Stomach (tissue), 9 donors: ENCODE measurements around the gene GALR3. TPM values are rescaled to one million over a fixed set of nuclear protein-coding genes. Genes with fewer than 3 reads are reported as not detected.

Experiments used
- DNase-seq, 2 donors: peaks; one replicate each; pipeline versions ENCODE4 v3.0.0 to v3.0.0-alpha.2; 2013 to 2019
- H3K27ac ChIP-seq, 5 donors: fragments of 200-600 bp in 4 of 5; sonication (generic) in 4 of 5; one replicate each; pipeline ENCODE4 v1.5.1; 2013 to 2019; ENCODE audit warnings: mild to moderate bottlenecking in 1 of 5, moderate library complexity in 1 of 5
- H3K27me3 ChIP-seq, 3 donors: fragments of 200-600 bp; sonication (generic); one replicate each; pipeline ENCODE4 v1.5.1; 2017 to 2019; ENCODE audit warnings: mixed run types in 1 of 3
- H3K36me3 ChIP-seq, 4 donors: fragments of 200-600 bp; sonication (generic); 1 replicate in 3 of 4; 2 replicates in 1 of 4; pipeline ENCODE4 v1.5.1; 2016 to 2019
- H3K4me1 ChIP-seq, 4 donors: fragments of 200-600 bp; sonication (generic); one replicate each; pipeline ENCODE4 v1.5.1; 2016 to 2019
- H3K4me3 ChIP-seq, 4 donors: fragments of 200-600 bp; sonication (generic) in 3 of 4; one replicate each; pipeline ENCODE4 v1.5.1; 2016 to 2019; ENCODE audit warnings: mild to moderate bottlenecking in 1 of 4
- H3K9me3 ChIP-seq, 4 donors: fragments of 200-600 bp; sonication (generic); one replicate each; pipeline ENCODE4 v1.5.1; 2016 to 2019
- EP300 ChIP-seq: sonication (generic); formaldehyde crosslinking; IDR thresholded peaks from one replicate; pipeline ENCODE4 v1.6.1; 2017; ENCODE audit warnings: antibody characterized with exemption
- POLR2A ChIP-seq, 4 donors: fragments of 450-650 bp; IDR thresholded peaks; one replicate each; pipeline ENCODE4 v1.6.1; 2016; ENCODE audit warnings: antibody characterized with exemption in 4 of 4, control low read depth in 2 of 4, mild to moderate bottlenecking in 1 of 4, moderate library complexity in 1 of 4
- POLR2AphosphoS5 ChIP-seq, 3 donors: sonication (generic); formaldehyde crosslinking; IDR thresholded peaks; one replicate each; pipeline ENCODE4 v1.6.1; 2016; ENCODE audit warnings: antibody characterized with exemption in 3 of 3
- WGBS, 5 donors: extraction: QIAGEN DNeasy Blood & Tissue Kit in 3 of 5; methylation state at CpG; one replicate each; pipeline versions ENCODE4 v1.1.5 to v1.1.7; 2013 to 2018; 5-methylcytosine and 5-hydroxymethylcytosine counted together
- intact Hi-C: fragments of 100-400 bp; cut with DNase I; formaldehyde crosslinking; loops from one replicate; pipeline ENCODE4 v1.15.1; 2023; ENCODE audit warnings: low total_unique reads
- polyA plus RNA-seq, 3 donors: library from polyadenylated mRNA; stranded (reverse); fragments of 200-250 nt; gene quantifications; one replicate each; pipeline ENCODE4 v1.2.3, GENCODE V29; 2013
- total RNA-seq, 5 donors: library from RNA; depleted of rRNA; stranded (reverse); fragments of >200 nt; gene quantifications; one replicate each; pipeline versions ENCODE4 v1.1.0 to v1.2.3, GENCODE V29; 2014 to 2016
- TF ChIP-seq, protein P1 (sequence below), 7 experiments: fragments of 450-650 bp in 4 of 7; fragments of 200-600 bp in 3 of 7; sonication (generic) in 3 of 7; IDR thresholded peaks; one replicate each; pipeline ENCODE4 v1.5.1; 2016 to 2019; ENCODE audit warnings: antibody characterized with exemption in 7 of 7, control low read depth in 2 of 7, mild to moderate bottlenecking in 1 of 7
- donor health status: healthy with polysubstance abuse.
- donor health status: Bipolar disorder and iron deficiency.
- donor health status: healthy.

Gene GALR3
- total and polyA plus RNA-seq, 8 donors = not detected

DNA sequence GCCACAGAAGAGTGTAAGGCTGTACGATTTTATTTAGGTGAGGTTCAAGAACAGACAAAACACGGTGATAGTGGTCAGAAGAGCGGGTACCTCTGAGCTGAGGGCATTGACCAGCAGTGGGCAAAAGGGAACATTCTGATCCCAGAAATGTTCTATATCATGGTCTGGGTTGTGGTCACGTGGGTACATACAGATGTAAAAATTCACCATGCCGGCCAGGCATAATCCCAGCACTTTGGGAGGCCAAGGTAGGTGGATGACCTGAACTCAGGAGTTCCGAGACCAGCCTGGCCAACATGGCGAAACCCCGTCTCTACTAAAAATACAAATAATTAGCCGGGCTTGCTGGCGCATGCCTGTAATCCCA lies 46.6 kb upstream of the GALR3 start:
- no peak for DNase-seq
- Histone ChIP-seq H3K36me3 (peaks cover 25 to 39% (median 37%) of the 10 kb centered on the region in 4 donors), H3K4me3 (no peak overlapping the region), H3K9me3 (no peaks in the 10 kb centered on the region), H3K27ac (peak overlapping the region; percentile 2 to 75 (median 70)), H3K27me3 (no peaks in the 10 kb centered on the region), H3K4me1 (peaks cover 10 to 20% (median 15%) of the 10 kb centered on the region in 4 donors)
- 69 to 81% (median 74%) methylated on average over 10 of the region's 10 CpGs for WGBS, 5 donors
- intact Hi-C loops = no loop called here
- TF ChIP-seq, protein P1, sequence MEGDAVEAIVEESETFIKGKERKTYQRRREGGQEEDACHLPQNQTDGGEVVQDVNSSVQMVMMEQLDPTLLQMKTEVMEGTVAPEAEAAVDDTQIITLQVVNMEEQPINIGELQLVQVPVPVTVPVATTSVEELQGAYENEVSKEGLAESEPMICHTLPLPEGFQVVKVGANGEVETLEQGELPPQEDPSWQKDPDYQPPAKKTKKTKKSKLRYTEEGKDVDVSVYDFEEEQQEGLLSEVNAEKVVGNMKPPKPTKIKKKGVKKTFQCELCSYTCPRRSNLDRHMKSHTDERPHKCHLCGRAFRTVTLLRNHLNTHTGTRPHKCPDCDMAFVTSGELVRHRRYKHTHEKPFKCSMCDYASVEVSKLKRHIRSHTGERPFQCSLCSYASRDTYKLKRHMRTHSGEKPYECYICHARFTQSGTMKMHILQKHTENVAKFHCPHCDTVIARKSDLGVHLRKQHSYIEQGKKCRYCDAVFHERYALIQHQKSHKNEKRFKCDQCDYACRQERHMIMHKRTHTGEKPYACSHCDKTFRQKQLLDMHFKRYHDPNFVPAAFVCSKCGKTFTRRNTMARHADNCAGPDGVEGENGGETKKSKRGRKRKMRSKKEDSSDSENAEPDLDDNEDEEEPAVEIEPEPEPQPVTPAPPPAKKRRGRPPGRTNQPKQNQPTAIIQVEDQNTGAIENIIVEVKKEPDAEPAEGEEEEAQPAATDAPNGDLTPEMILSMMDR (IDR thresholded peaks at IDR 0.05) = no peak
- TF ChIP-seq POLR2A (IDR thresholded peaks at IDR 0.05) (no peak), EP300 (no peak), POLR2AphosphoS5 (IDR thresholded peaks at IDR 0.05) (no peak)

DNA sequence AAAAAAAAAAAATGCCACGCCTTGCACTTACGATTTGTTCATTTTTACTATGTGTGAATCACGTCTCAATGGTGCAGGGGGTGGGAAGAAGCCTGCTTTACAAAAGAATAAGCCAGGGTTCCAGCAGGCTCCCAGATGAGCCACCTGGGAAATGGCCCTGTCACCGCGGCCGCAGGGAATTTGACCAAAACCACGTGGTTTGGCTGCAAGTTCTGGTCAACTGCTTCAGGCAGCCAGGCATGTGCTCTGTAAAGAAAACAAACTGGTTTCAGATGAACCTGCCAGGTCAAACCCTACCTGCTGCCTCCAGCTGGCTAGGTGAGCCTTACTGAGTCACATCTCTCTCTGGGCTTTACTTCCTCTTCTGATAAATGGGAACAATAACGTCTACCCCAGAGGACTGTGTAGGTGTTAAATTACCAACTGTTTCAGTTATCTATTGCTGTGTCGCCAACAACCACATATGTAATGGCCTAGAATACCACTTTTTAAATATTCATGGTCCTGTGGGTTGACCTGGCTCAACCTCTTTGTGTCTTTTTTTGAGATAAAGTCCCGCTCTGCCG lies 46.0 kb upstream of the GALR3 start:
- TF ChIP-seq POLR2AphosphoS5 (IDR thresholded peaks at IDR 0.05) = peak in 2 of 3 donors; percentile 26 to 64
- TF ChIP-seq, protein P1 (IDR thresholded peaks at IDR 0.05) = no peak
- Histone ChIP-seq H3K27ac (peak overlapping the region; percentile 2 to 75 (median 70)), H3K4me3 (no peak overlapping the region), H3K27me3 (no peaks in the 10 kb centered on the region), H3K9me3 (no peaks in the 10 kb centered on the region), H3K36me3 (peaks cover 19 to 33% (median 31%) of the 10 kb centered on the region in 4 donors), H3K4me1 (peaks cover 10 to 20% (median 15%) of the 10 kb centered on the region in 4 donors)
- intact Hi-C loops = no loop called here
- peak; percentile 84 to 85 for DNase-seq
- 16 to 33% (median 22%) methylated on average over 11 of the region's 11 CpGs for WGBS, 5 donors

DNA sequence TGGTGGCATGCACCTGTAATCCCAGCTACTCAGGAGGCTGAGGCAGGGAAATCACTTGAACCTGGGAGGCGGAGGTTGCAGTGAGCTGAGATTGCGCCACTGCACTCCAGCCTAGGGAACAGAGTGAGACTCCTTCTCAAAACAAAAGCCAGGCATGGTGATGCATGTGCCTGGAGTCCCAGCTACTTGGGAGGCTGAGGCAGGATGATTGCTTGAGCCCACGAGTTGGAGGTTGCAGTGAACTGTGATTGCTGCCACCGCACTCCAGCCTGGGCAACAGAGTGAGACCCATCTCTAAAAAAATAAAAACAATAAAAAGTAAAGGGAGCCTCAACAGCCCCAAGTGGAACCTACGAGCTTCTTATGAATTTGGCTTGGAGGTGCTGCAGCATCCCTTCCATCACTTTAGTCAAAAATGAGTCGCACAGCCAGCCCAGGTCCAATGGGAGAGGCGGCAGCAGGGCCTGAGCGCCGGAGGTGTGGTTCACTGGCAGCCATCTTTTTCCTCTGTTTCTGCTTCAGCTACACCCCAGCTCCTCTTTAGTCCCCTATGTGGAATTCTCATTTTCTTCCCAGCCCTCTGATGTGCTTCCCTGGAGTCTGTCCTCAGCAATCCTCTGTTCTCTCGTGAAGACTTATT lies 44.7 kb upstream of the GALR3 start:
- peaks cover 10 to 20% (median 17%) of the 10 kb centered on the region in 4 donors for H3K4me1 ChIP-seq
- WGBS, 5 donors = 85 to 89% (median 86%) methylated on average over 10 of the region's 10 CpGs

DNA sequence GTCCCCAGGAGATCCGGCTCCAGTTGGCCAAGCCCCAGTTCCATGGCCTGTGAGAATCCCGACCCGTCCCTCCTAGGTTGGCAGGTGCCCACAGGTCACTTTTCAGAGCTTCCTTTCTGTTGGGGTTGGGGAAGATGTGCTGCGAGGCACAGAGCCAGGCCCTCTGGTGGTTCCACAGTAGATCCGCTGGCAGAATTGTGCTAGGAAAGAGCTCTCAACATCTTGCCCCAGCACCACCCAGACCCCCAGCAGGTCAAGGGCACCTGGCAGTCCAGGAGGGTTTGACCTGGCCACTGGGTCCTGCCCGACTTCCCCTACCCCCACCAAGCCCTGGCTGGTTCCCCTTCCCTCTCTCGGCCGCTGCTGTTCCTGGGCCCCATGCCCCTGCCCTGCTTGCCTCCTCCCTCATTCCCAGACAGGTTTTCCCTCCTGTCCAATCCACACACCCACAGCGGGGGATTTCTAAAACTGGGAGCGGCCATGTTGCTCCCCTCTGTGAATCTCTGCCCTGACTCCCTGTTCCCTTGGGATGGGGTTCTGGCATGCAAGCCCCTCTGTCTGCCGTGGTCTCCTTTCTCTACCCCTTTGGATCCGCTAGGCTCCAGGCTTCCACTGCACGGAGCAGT lies 41.6 kb upstream of the GALR3 start:
- peaks cover 15 to 35% (median 31%) of the 10 kb centered on the region in 4 donors for H3K4me1 ChIP-seq
- TF ChIP-seq, protein P1 (IDR thresholded peaks at IDR 0.05) = no peak
- TF ChIP-seq EP300 (no peak), POLR2AphosphoS5 (IDR thresholded peaks at IDR 0.05) (no peak), POLR2A (IDR thresholded peaks at IDR 0.05) (no peak)
- no peaks in the 10 kb centered on the region for H3K36me3 ChIP-seq
- intact Hi-C loops = no loop called here
- H3K4me3 ChIP-seq = no peak overlapping the region
- no peaks in the 10 kb centered on the region for H3K27me3 ChIP-seq
- no peaks in the 10 kb centered on the region for H3K9me3 ChIP-seq
- DNase-seq = peak in 1 of 2 donors; percentile 49
- 57 to 62% (median 59%) methylated on average over 11 to 13 of the region's 13 CpGs for WGBS, 5 donors
- H3K27ac ChIP-seq = no peak overlapping the region

More for the DNA sequence above, 44.7 kb upstream of the GALR3 start:
- H3K27ac ChIP-seq = peak overlapping the region in 1 of 5 donors; percentile 70
- no peaks in the 10 kb centered on the region for H3K27me3 ChIP-seq
- DNase-seq = no peak
- H3K36me3 ChIP-seq = peaks cover 12 to 20% (median 18%) of the 10 kb centered on the region in 4 donors
- H3K4me3 ChIP-seq = no peak overlapping the region
- intact Hi-C loops = no loop called here
- H3K9me3 ChIP-seq = no peaks in the 10 kb centered on the region
- no peak for TF ChIP-seq EP300
- no peak for TF ChIP-seq POLR2A (IDR thresholded peaks at IDR 0.05)
- TF ChIP-seq POLR2AphosphoS5 (IDR thresholded peaks at IDR 0.05) = no peak
- TF ChIP-seq, protein P1 (IDR thresholded peaks at IDR 0.05) = no peak
